IMR-90 (cell line): Measurements from ENCODE around the gene AMIGO2. TPM values are rescaled to one million over a fixed set of nuclear protein-coding genes. Genes with fewer than 3 reads are reported as not detected.

Experiments
- ATAC-seq: fragments of 200-7000 bp; cut with Tn5 transposase; 2 replicates; pipeline ENCODE4 v1.9.1; 2020; ENCODE audit warnings: low read depth, mild to moderate bottlenecking, moderate library complexity
- BruUV-seq: library from RNA; stranded (reverse); fragments of 400-500 nt; replicated peaks from 2 replicates; lab custom pipeline; 2021; lab: Mats Ljungman, UMichigan
- CTCF ChIA-PET: fragments of 300-600 bp; formaldehyde crosslinking; extraction: SDS; loops from one replicate; lab custom pipeline; 2021; ENCODE audit warnings: antibody characterized with exemption; lab: Yijun Ruan, JAX
- POLR2A ChIA-PET: fragments of 300-600 bp; sonication (Branson Sonifier 250); formaldehyde crosslinking; loops from one replicate; lab custom pipeline; 2022; ENCODE audit warnings: antibody characterized with exemption; ENCODE audit not compliant: unreplicated experiment; lab: Charles Lee
- DNase-seq: peaks from one replicate; pipeline ENCODE4 v3.0.0; 2013
- H2AFZ ChIP-seq: replicated peaks from 2 replicates; pipeline ENCODE3; 2013; ENCODE audit warnings: low read length, mild to moderate bottlenecking; ENCODE audit not compliant: poor library complexity
- H2AK5ac ChIP-seq: 2 replicates; pipeline ENCODE4 v1.6.1; 2013; ENCODE audit warnings: low read depth, low read length, inconsistent platforms
- H2AK9ac ChIP-seq: replicated peaks from 2 replicates; pipeline ENCODE3; 2013; ENCODE audit warnings: mild to moderate bottlenecking, low read depth, low read length, moderate library complexity; ENCODE audit not compliant: poor library complexity
- H2BK120ac ChIP-seq: 2 replicates; pipeline ENCODE4 v1.6.1; 2013; ENCODE audit warnings: low read depth, low read length, inconsistent platforms
- H2BK15ac ChIP-seq: 3 replicates; pipeline ENCODE4 v1.6.1; 2013; ENCODE audit warnings: low read depth, low read length, inconsistent platforms
- H2BK20ac ChIP-seq: 2 replicates; pipeline ENCODE4 v1.6.1; 2013; ENCODE audit warnings: low read depth, mild to moderate bottlenecking, inconsistent platforms, low read length, moderate library complexity
- H2BK5ac ChIP-seq: 2 replicates; pipeline ENCODE4 v1.6.1; 2013; ENCODE audit warnings: mild to moderate bottlenecking, low read depth, low read length, inconsistent platforms; ENCODE audit not compliant: poor library complexity, severe bottlenecking
- H3K14ac ChIP-seq: replicated peaks from 2 replicates; pipeline ENCODE4 v1.6.1; 2013; ENCODE audit warnings: low read depth, low read length, inconsistent platforms
- H3K18ac ChIP-seq: 2 replicates; pipeline ENCODE4 v1.6.1; 2013; ENCODE audit warnings: low read depth, low read length, control low read depth
- H3K23ac ChIP-seq: 2 replicates; pipeline ENCODE4 v1.6.1; 2013; ENCODE audit warnings: low read depth, low read length, inconsistent platforms
- H3K27ac ChIP-seq: 2 replicates; pipeline ENCODE4 v1.5.1; 2013; ENCODE audit warnings: mild to moderate bottlenecking, control low read depth, low read length; ENCODE audit not compliant: insufficient read depth
- H3K27me3 ChIP-seq: 2 replicates; pipeline ENCODE4 v1.6.1; 2013; ENCODE audit warnings: low read length; ENCODE audit not compliant: control insufficient read depth, insufficient read depth
- H3K36me3 ChIP-seq: 2 replicates; pipeline ENCODE4 v1.6.1; 2013; ENCODE audit warnings: low read length, mixed read lengths; ENCODE audit not compliant: control insufficient read depth, insufficient read depth
- H3K4ac ChIP-seq: 2 replicates; pipeline ENCODE4 v1.6.1; 2013; ENCODE audit warnings: low read depth, low read length, inconsistent platforms
- H3K4me1 ChIP-seq: 2 replicates; pipeline ENCODE4 v1.6.1; 2013; ENCODE audit warnings: low read length, mixed read lengths; ENCODE audit not compliant: control insufficient read depth, insufficient read depth
- H3K4me2 ChIP-seq: 2 replicates; pipeline ENCODE4 v1.6.1; 2013; ENCODE audit warnings: low read depth, mild to moderate bottlenecking, control low read depth, low read length, moderate library complexity
- H3K4me3 ChIP-seq: 2 replicates; pipeline ENCODE4 v1.5.1; 2013; ENCODE audit warnings: low read depth, mild to moderate bottlenecking, control low read depth, low read length, moderate library complexity; ENCODE audit not compliant: insufficient read depth
- H3K56ac ChIP-seq: 2 replicates; pipeline ENCODE4 v1.6.1; 2013; ENCODE audit warnings: low read length, inconsistent platforms; ENCODE audit not compliant: insufficient read depth; ENCODE audit errors: extremely low read depth
- H3K79me1 ChIP-seq, 2 experiments: 2 replicates each; pipeline ENCODE4 v1.6.1; 2013; ENCODE audit warnings: low read length in 2 of 2, inconsistent platforms in 1 of 2, low read depth in 1 of 2
- H3K9ac ChIP-seq: 2 replicates; pipeline ENCODE4 v1.6.1; 2013; ENCODE audit warnings: low read depth, low read length, control low read depth
- H3K9me1 ChIP-seq: 2 replicates; pipeline ENCODE4 v1.6.1; 2013; ENCODE audit warnings: low read length, inconsistent platforms; ENCODE audit not compliant: insufficient read depth
- H3K9me3 ChIP-seq: 2 replicates; pipeline ENCODE4 v1.6.1; 2013; ENCODE audit warnings: low read length; ENCODE audit not compliant: control insufficient read depth, insufficient read depth
- H4K20me1 ChIP-seq: 2 replicates; pipeline ENCODE4 v1.6.1; 2013; ENCODE audit warnings: low read length, inconsistent platforms; ENCODE audit not compliant: insufficient read depth
- H4K5ac ChIP-seq: 2 replicates; pipeline ENCODE4 v1.6.1; 2013; ENCODE audit warnings: mild to moderate bottlenecking, low read depth, low read length, control low read depth
- H4K8ac ChIP-seq, 2 experiments: 2 replicates each; pipeline ENCODE4 v1.6.1; 2013; ENCODE audit warnings: low read depth in 2 of 2, low read length in 2 of 2, control low read depth in 1 of 2, inconsistent platforms in 1 of 2
- H4K91ac ChIP-seq: 2 replicates; pipeline ENCODE4 v1.6.1; 2013; ENCODE audit warnings: low read depth, low read length, inconsistent platforms; ENCODE audit not compliant: insufficient read depth
- FOS ChIP-seq: fragments of 150-350 bp; IDR thresholded peaks from 2 replicates; pipeline ENCODE4 v1.6.1; 2016; ENCODE audit warnings: low read depth, low read length
- NFE2L2 ChIP-seq: fragments of 150-350 bp; IDR thresholded peaks from 2 replicates; pipeline ENCODE4 v1.6.1; 2016; ENCODE audit warnings: low read depth, mild to moderate bottlenecking, low read length
- POLR2A ChIP-seq: IDR thresholded peaks from 2 replicates; pipeline ENCODE4 v1.6.1; 2012; ENCODE audit warnings: mild to moderate bottlenecking, low read depth, low read length
- RCOR1 ChIP-seq: IDR thresholded peaks from 2 replicates; pipeline ENCODE4 v1.6.1; 2012; ENCODE audit warnings: mild to moderate bottlenecking, low read length, improper control_type of control experiment; ENCODE audit not compliant: insufficient replicate concordance
- WGBS, 2 experiments: methylation state at CpG; one replicate each; pipeline versions ENCODE4 v1.1.5 to v1.1.7; 2013; ENCODE audit warnings: missing lambda C conversion rate in 2 of 2; ENCODE audit not compliant: insufficient read length in 1 of 2; ENCODE audit errors: extremely low coverage in 2 of 2; 5-methylcytosine and 5-hydroxymethylcytosine counted together
- dilution Hi-C: fragments of 300-500 bp; cut with HindIII; formaldehyde crosslinking; loops from one replicate; pipeline ENCODE4 v1.14.3; 2018; ENCODE audit warnings: low sequenced_read_pairs; ENCODE audit not compliant: unreplicated experiment
- in situ Hi-C: fragments of 300-500 bp; cut with MboI; formaldehyde crosslinking; loops from 3 replicates; pipeline ENCODE4 v1.14.3; 2019; ENCODE audit warnings: low sequenced_read_pairs, inconsistent platforms, mixed read lengths
- intact Hi-C: fragments of 100-400 bp; cut with micrococcal nuclease; formaldehyde crosslinking; loops from 2 replicates; pipeline ENCODE4 v1.10.0; 2022
- polyA plus RNA-seq, 3 experiments: library from polyadenylated mRNA; depleted of rRNA; stranded (reverse); fragments of >200 nt; gene quantifications; 2 replicates each; pipeline ENCODE4 v1.2.3, GENCODE V29; 2012; ENCODE audit warnings: low replicate concordance in 1 of 3
- total RNA-seq: library from RNA; depleted of rRNA; stranded (reverse); fragments of >200 nt; gene quantifications from 2 replicates; pipeline ENCODE4 v1.2.3, GENCODE V29; 2012

The AMIGO2 gene
- total and polyA plus RNA-seq, 2 of the 4 experiments (the other 2 are of a cell fraction): 20.1 to 32.6 TPM

- Histone ChIP-seq H3K23ac (no peak overlapping the region; the same call in 1 of the 2 replicates), H2BK15ac (no peak overlapping the region), H4K20me1 (no peaks in the 10 kb centered on the region), H3K79me1 (peaks cover 5 to 19% of the 10 kb centered on the region in 2 experiments; a peak in 3 of 4 replicates), H3K4me2 (peak overlapping the region; percentile 76; the same call in 1 of the 2 replicates), H2BK20ac (peak overlapping the region; percentile 48; the same call in 1 of the 2 replicates), H2BK120ac (peak overlapping the region; percentile 1; the same call in 1 of the 2 replicates), H3K9me1 (peaks cover 11% of the 10 kb centered on the region), H3K4ac (peak overlapping the region; percentile 47; the same call in 1 of the 2 replicates), H4K91ac (no peak overlapping the region), H3K9ac (no peak overlapping the region), H3K36me3 (no peaks in the 10 kb centered on the region), H3K14ac (no peak overlapping the region), H2BK5ac (peak overlapping the region; percentile 92), H2AK9ac (no peak overlapping the region), H3K18ac (peak overlapping the region; percentile 22; the same call in 1 of the 2 replicates), H3K9me3 (no peaks in the 10 kb centered on the region), H4K5ac (no peak overlapping the region), H2AK5ac (no peak overlapping the region), H3K4me1 (peaks cover 11% of the 10 kb centered on the region), H3K27me3 (no peaks in the 10 kb centered on the region), H3K56ac (no peak overlapping the region), H4K8ac (peak overlapping the region in 1 of 2 experiments; percentile 63; a peak in 1 of 4 replicates), H2AFZ (no peak overlapping the region), H3K4me3 (no peak overlapping the region), H3K27ac (no peak overlapping the region)
- no CpG with 5 or more reads among the region's 3 CpGs for WGBS, 2 experiments
- in situ Hi-C loops (no loop called here), intact Hi-C loops (loop anchor here (5.0 kb wide), 2 partner anchors 52 to 207 kb away; no protein-coding TSS in a partner anchor), dilution Hi-C loops (no loop called here)
- POLR2A ChIA-PET: interaction anchor here (0.8 to 0.9 kb wide), 2 partner anchors 12 to 17 kb away, joined by 4 read pairs; partner anchors contain the start of gene PCED1B
- peak; percentile 95 for DNase-seq
- CTCF ChIA-PET: interaction anchor here (0.6 kb wide), 1 partner anchor 139 kb away, joined by 3 read pairs; no protein-coding TSS in a partner anchor
- no TSS peak for BruUV-seq
- peak; percentile 76 for ATAC-seq
- TF ChIP-seq RCOR1: peak; percentile 9
- peak; percentile 62 for TF ChIP-seq FOS
- TF ChIP-seq POLR2A: no peak
- TF ChIP-seq NFE2L2: no peak
These were observed 15.9 kb upstream of the AMIGO2 start for GRCh38 chr12:47095446-47096236.
